A673 (cell line): ENCODE measurements around the gene MAMDC2.

Source experiments
- CTCF ChIP-seq: fragments of 300-800, 200-600 bp; sonication (generic); conservative IDR thresholded peaks from 2 replicates; pipeline ENCODE4 v1.5.1; 2017; ENCODE audit warnings: low read depth, mild to moderate bottlenecking, antibody characterized with exemption, low read length, moderate library complexity, mixed read lengths
- EZH2 ChIP-seq: fragments of 200-600 bp; sonication (generic); IDR thresholded peaks from 2 replicates; pipeline ENCODE4 v1.6.1; 2017; ENCODE audit warnings: borderline replicate concordance, low read depth, mild to moderate bottlenecking, mixed read lengths, antibody characterized with exemption, low read length; ENCODE audit not compliant: poor library complexity, severe bottlenecking

- no peak for TF ChIP-seq CTCF
- no peak for TF ChIP-seq EZH2
Observed at GRCh38 chr9:70117835-70118319, 74.2 kb downstream of the MAMDC2 start.
